ENCODE results near the gene CCL14. TPM values are rescaled to one million over a fixed set of nuclear protein-coding genes. Genes with fewer than 3 reads are reported as not detected.
"Not testable (repeated sequence)": the region's sequence is repeated elsewhere in the genome, so short reads cannot be mapped to it uniquely, and the experiment has no call there.

The CCL14 gene
- total and polyA plus RNA-seq, 11 donors: 0.69 to 31.5 (median 3.5) TPM

DNA sequence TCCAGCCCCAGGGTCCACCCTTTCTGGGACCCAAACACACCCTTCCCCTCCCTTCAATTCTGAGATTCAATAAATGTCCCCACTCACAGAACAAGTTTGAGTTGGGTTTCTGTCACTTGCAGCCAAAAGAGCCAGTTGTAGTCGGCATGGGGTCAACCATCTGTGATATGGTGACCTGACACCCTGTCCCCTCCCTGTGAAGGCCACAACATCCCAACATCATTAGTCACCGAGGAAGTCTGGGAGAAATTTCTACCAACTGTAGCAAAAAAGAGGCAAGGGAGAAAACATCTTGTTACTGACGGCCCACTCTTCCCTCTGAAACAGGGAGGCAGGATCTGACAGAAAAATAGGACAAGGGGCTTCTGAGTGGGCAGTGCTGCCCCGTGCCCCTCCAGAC lies 42.4 kb downstream of the CCL14 start:
- WGBS, 4 donors: 74 to 86% (median 81%) methylated on average over 4 of the region's 4 CpGs
- Histone ChIP-seq H3K27me3 (peaks cover 0 to 7% (median 0%) of the 10 kb centered on the region in 9 donors), H3K4me1 (no peaks in the 10 kb centered on the region), H3K4me3 (no peak overlapping the region), H3K36me3 (no peaks in the 10 kb centered on the region), H3K9me3 (no peaks in the 10 kb centered on the region), H3K27ac (no peak overlapping the region)
- ATAC-seq (no peak), DNase-seq (no peak)
- TF ChIP-seq POLR2A (IDR thresholded peaks at IDR 0.05): no peak
- TF ChIP-seq, protein P1, sequence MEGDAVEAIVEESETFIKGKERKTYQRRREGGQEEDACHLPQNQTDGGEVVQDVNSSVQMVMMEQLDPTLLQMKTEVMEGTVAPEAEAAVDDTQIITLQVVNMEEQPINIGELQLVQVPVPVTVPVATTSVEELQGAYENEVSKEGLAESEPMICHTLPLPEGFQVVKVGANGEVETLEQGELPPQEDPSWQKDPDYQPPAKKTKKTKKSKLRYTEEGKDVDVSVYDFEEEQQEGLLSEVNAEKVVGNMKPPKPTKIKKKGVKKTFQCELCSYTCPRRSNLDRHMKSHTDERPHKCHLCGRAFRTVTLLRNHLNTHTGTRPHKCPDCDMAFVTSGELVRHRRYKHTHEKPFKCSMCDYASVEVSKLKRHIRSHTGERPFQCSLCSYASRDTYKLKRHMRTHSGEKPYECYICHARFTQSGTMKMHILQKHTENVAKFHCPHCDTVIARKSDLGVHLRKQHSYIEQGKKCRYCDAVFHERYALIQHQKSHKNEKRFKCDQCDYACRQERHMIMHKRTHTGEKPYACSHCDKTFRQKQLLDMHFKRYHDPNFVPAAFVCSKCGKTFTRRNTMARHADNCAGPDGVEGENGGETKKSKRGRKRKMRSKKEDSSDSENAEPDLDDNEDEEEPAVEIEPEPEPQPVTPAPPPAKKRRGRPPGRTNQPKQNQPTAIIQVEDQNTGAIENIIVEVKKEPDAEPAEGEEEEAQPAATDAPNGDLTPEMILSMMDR (IDR thresholded peaks at IDR 0.05): no peak
- intact Hi-C loops (cut with DNase I): no loop called here

DNA sequence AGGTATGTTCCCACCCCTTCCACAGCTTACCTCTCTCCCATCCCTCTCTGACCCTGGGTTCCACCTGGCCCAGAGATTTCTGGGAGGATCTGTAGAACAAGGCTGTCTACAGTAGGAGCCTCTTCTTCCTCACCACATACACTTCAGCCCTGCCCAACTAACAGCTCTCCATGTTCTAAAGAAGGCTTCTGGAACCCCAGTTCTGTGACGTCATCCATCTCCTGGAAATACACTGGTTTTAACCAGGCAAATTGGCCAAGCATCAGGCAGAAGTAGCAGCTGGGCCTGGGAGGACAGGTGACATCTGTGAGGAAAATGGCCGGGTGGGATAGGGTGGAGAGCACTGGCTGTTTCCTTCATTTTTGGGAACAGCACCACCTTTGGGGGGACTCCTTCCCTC lies 43.0 kb downstream of the CCL14 start, which contains the start of gene LYZL6:
TSS of gene LYZL6 (minus strand) at position 177 of the 400 bp plus-strand sequence. CDS start 4,357 bp downstream, outside the sequence.
- H3K4me1 ChIP-seq: no peaks in the 10 kb centered on the region
- H3K27me3 ChIP-seq: peaks cover 0 to 7% (median 0%) of the 10 kb centered on the region in 9 donors
- TF ChIP-seq, protein P1 (IDR thresholded peaks at IDR 0.05): no peak
- no peak for TF ChIP-seq POLR2A (IDR thresholded peaks at IDR 0.05)
- H3K36me3 ChIP-seq: no peaks in the 10 kb centered on the region
- no peak for DNase-seq
- H3K4me3 ChIP-seq: no peak within 1 kb of the TSS
- no peaks in the 10 kb centered on the region for H3K9me3 ChIP-seq
- no peak for ATAC-seq
- no peak within 1 kb of the TSS for H3K27ac ChIP-seq
- WGBS, 4 donors: 69 to 80% (median 78%) methylated on average over 2 of the region's 2 CpGs
- intact Hi-C loops (cut with DNase I): no loop called here

- H3K36me3 ChIP-seq: no peaks in the 10 kb centered on the region
- no peak overlapping the region for H3K4me3 ChIP-seq
- ATAC-seq (no peak), DNase-seq (no peak)
- intact Hi-C loops (cut with DNase I): no loop called here
- no peak overlapping the region for H3K27ac ChIP-seq
- no peaks in the 10 kb centered on the region for H3K9me3 ChIP-seq
- H3K4me1 ChIP-seq: no peaks in the 10 kb centered on the region
- WGBS, 4 donors: 43 to 56% (median 46%) methylated on average over 9 of the region's 9 CpGs
- TF ChIP-seq, protein P1 (IDR thresholded peaks at IDR 0.05): no peak
- no peak for TF ChIP-seq POLR2A (IDR thresholded peaks at IDR 0.05)
- H3K27me3 ChIP-seq: peaks cover 0 to 7% (median 0%) of the 10 kb centered on the region in 9 donors
Observed at GRCh38 chr17:35942588-35943186, 43.8 kb downstream of the CCL14 start.

DNA sequence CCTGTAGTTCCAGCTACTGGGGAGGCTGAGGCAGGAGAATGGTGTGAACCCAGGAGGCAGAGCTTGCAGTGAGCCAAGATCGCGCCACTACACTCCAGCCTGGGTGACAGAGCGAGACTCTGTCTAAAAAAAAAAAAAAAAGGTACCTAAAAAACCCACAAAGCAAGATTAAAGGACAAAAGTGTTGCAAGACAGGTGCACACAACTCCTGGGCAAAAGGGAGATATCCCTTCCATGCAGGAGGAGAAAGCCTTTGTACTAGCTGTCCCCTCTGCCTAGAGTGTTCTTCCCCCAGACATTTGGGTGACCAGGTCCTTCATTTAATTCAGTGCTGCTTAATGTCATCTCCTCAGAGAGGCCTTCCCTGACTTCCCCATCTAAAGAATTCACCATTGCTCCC lies 48.0 kb downstream of the CCL14 start:
- intact Hi-C loops (cut with DNase I); H3K4me1 ChIP-seq; H3K27ac ChIP-seq; H3K9me3 ChIP-seq; ATAC-seq; DNase-seq; H3K4me3 ChIP-seq; H3K27me3 ChIP-seq; H3K36me3 ChIP-seq: not testable (repeated sequence)
- 96 to 98% (median 97%) methylated on average over 3 of the region's 3 CpGs for WGBS, 4 donors

- TF ChIP-seq, protein P1 (IDR thresholded peaks at IDR 0.05): no peak
- no peak for TF ChIP-seq POLR2A (IDR thresholded peaks at IDR 0.05)
- ATAC-seq (no peak), DNase-seq (no peak)
- H3K27ac ChIP-seq: no peak overlapping the region
- H3K27me3 ChIP-seq: no peaks in the 10 kb centered on the region
- H3K4me1 ChIP-seq: peaks cover 0 to 18% (median 2%) of the 10 kb centered on the region in 12 donors
- WGBS, 4 donors: 91 to 95% (median 93%) methylated on average over 5 of the region's 5 CpGs
- H3K4me3 ChIP-seq: no peak overlapping the region
- no peaks in the 10 kb centered on the region for H3K36me3 ChIP-seq
- intact Hi-C loops (cut with DNase I): no loop called here
- no peaks in the 10 kb centered on the region for H3K9me3 ChIP-seq
Observed at GRCh38 chr17:35936063-35936462, 50.5 kb downstream of the CCL14 start.
